Ovary (tissue), 9 donors: ENCODE measurements around the gene TRIO. TPM values are rescaled to one million over a fixed set of nuclear protein-coding genes. Genes with fewer than 3 reads are reported as not detected.

Experiments
- DNase-seq, 5 donors: peaks; one replicate each; pipeline ENCODE4 v3.0.0-alpha.2; 2019 to 2020
- H3K27ac ChIP-seq, 2 donors: fragments of 200-600 bp; one replicate each; pipeline versions ENCODE4 v1.5.1 to v1.8.0; 2019 to 2022
- H3K27me3 ChIP-seq: fragments of 200-600 bp; one replicate; pipeline ENCODE4 v1.8.0; 2022
- H3K36me3 ChIP-seq: fragments of 200-600 bp; sonication (generic); one replicate; pipeline ENCODE4 v1.5.1; 2019
- H3K4me1 ChIP-seq: one replicate; pipeline ENCODE4 v1.8.1; 2013; ENCODE audit warnings: mild to moderate bottlenecking, moderate library complexity; ENCODE audit not compliant: insufficient read depth
- H3K4me3 ChIP-seq: fragments of 200-600 bp; sonication (generic); one replicate; pipeline ENCODE4 v1.5.1; 2017
- H3K9me3 ChIP-seq, 2 donors: fragments of 200-600 bp in 1 of 2; sonication (generic) in 1 of 2; one replicate each; pipeline versions ENCODE4 v1.5.1 to v1.8.1; 2013 to 2019; ENCODE audit warnings: mild to moderate bottlenecking in 1 of 2, moderate library complexity in 1 of 2
- EP300 ChIP-seq: sonication (generic); formaldehyde crosslinking; IDR thresholded peaks from one replicate; pipeline ENCODE4 v1.6.1; 2017; ENCODE audit warnings: antibody characterized with exemption
- POLR2A ChIP-seq: fragments of 450-650 bp; IDR thresholded peaks from one replicate; pipeline ENCODE4 v1.6.1; 2017; ENCODE audit warnings: antibody characterized with exemption, mild to moderate bottlenecking, moderate library complexity
- WGBS, 3 donors: extraction: QIAGEN DNeasy Blood & Tissue Kit in 1 of 3; methylation state at CpG; one replicate each; pipeline versions ENCODE4 v1.1.5 to v1.1.7; 2013 to 2017; 5-methylcytosine and 5-hydroxymethylcytosine counted together
- intact Hi-C, 4 donors: fragments of 100-400 bp; cut with DNase I; formaldehyde crosslinking; loops; one replicate each; pipeline versions ENCODE4 v1.11.0 to v1.15.1; 2022 to 2023
- polyA plus RNA-seq, 2 donors: library from polyadenylated mRNA; stranded (reverse); fragments of 200-250 nt in 1 of 2; fragments of 350-450 nt in 1 of 2; fragmentation: Illumina TruSeq in 1 of 2; extraction: RNeasy Lipid Tissue Mini Kit (QIAGEN cat#74804) in 1 of 2; gene quantifications; one replicate each; pipeline ENCODE4 v1.2.3, GENCODE V29; 2013 to 2014
- total RNA-seq, 7 donors: library from RNA; depleted of rRNA in 2 of 7; stranded (reverse); fragments of >200 nt in 2 of 7; fragmentation: NEBNext Ultra II Directional in 3 of 7; extraction: Animal tissue kit (Norgen Biotek cat#: 25700) in 3 of 7; gene quantifications; one replicate each; pipeline versions ENCODE4 v1.1.0 to v1.2.4, GENCODE V29; 2016 to 2023
- TF ChIP-seq, protein P1 (sequence below), 3 donors: fragments of 450-650 bp in 2 of 3; fragments of 200-600 bp in 1 of 3; IDR thresholded peaks; one replicate each; pipeline versions ENCODE4 v1.5.1 to v1.8.0; 2016 to 2022; ENCODE audit warnings: antibody characterized with exemption in 3 of 3, mild to moderate bottlenecking in 1 of 3
- donor health status: DM: no; HTN: no; CAD: no; lungs with moderate emphysema.
- donor health status: DM: no; HTN: no; CAD: no.
- donor health status: Bipolar disorder and iron deficiency.
- donor health status: DM: yes; HTN: yes; CAD: no.
- donor health status: DM: no; HTN: no; CAD: no.
- donor health status: DM: yes; HTN: yes; CAD: no.

Gene TRIO
- total and polyA plus RNA-seq, 9 donors: 58.4 to 268 (median 125) TPM

DNA sequence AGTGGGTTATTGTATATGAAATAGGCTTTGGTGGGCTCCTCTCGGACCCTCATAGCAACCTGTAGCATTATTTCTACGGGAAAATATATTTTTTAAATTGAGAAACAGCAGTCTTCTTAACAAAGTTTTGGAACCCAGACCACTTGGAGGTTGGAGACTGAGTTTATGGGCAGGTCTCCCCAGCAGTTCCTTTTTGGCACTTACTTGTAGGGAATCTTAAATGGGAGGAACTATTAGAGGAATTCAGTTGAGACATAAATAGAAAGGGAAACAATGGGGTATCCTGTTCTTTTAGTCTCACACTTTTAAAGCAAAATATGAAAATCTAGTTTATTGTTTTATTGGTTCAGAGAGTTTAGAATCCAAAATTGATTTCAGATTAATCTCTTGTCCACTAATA is 111.5 kb downstream of the TRIO start:
- no peaks in the 10 kb centered on the region for H3K9me3 ChIP-seq
- no peak for DNase-seq
- TF ChIP-seq POLR2A (no peak), EP300 (no peak)
- TF ChIP-seq, protein P1, sequence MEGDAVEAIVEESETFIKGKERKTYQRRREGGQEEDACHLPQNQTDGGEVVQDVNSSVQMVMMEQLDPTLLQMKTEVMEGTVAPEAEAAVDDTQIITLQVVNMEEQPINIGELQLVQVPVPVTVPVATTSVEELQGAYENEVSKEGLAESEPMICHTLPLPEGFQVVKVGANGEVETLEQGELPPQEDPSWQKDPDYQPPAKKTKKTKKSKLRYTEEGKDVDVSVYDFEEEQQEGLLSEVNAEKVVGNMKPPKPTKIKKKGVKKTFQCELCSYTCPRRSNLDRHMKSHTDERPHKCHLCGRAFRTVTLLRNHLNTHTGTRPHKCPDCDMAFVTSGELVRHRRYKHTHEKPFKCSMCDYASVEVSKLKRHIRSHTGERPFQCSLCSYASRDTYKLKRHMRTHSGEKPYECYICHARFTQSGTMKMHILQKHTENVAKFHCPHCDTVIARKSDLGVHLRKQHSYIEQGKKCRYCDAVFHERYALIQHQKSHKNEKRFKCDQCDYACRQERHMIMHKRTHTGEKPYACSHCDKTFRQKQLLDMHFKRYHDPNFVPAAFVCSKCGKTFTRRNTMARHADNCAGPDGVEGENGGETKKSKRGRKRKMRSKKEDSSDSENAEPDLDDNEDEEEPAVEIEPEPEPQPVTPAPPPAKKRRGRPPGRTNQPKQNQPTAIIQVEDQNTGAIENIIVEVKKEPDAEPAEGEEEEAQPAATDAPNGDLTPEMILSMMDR (IDR thresholded peaks at IDR 0.05): no peak
- H3K27ac ChIP-seq: no peak overlapping the region
- WGBS, 3 donors: 92 to 94% (median 93%) methylated on average over 2 of the region's 2 CpGs
- H3K4me1 ChIP-seq: peaks cover 15% of the 10 kb centered on the region
- intact Hi-C loops: loop anchor here in 3 of 4 donors (5.0 to 10.0 kb wide), 3 partner anchors 50 to 112 kb away; partner anchors contain the start of gene TRIO (in 1 of the 3)
- H3K36me3 ChIP-seq: no peaks in the 10 kb centered on the region
- H3K27me3 ChIP-seq: no peaks in the 10 kb centered on the region
- no peak overlapping the region for H3K4me3 ChIP-seq

DNA sequence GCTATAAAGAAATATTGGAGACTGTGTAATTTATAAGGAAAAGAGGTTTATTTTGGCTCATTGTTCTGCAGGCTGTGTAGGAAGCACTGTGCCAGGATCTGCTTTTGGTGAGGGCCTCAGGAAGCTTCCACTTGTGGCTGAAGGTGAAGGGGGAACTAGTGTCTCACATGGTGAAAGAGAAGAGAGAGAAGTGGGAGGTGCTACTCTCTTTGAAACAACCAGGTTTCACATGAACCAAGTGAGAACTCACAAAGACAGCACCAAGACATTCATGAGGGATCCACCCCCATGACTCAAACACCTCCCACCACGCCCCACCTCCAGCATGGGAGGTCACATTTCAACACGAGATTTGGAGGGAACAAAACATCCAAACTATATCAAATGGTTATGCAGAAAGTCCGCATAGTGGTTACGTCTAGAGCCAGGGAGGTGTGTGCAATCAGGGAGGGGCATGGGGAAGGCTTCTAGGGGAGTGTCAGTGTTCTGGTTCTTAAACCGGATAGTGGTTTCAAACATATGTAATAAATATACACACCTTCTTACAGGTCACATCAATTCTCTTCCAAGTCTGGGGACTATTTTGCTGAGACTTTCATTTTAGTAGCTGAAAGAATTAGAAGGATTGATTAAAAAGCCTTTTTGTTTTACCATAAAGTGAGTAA is 113.0 kb downstream of the TRIO start:
- no peaks in the 10 kb centered on the region for H3K27me3 ChIP-seq
- H3K36me3 ChIP-seq: no peaks in the 10 kb centered on the region
- no peak for DNase-seq
- H3K4me1 ChIP-seq: peaks cover 15% of the 10 kb centered on the region
- no peaks in the 10 kb centered on the region for H3K9me3 ChIP-seq
- TF ChIP-seq POLR2A (no peak), EP300 (no peak)
- TF ChIP-seq, protein P1 (IDR thresholded peaks at IDR 0.05): no peak
- H3K4me3 ChIP-seq: no peak overlapping the region
- H3K27ac ChIP-seq: no peak overlapping the region
- WGBS, 3 donors: 74 to 80% (median 74%) methylated on average over 5 of the region's 5 CpGs
- intact Hi-C loops: loop anchor here in 2 of 4 donors (5.0 to 10.0 kb wide), 2 partner anchors 51 to 114 kb away; partner anchors contain the start of gene TRIO (in 1 of the 2)

DNA sequence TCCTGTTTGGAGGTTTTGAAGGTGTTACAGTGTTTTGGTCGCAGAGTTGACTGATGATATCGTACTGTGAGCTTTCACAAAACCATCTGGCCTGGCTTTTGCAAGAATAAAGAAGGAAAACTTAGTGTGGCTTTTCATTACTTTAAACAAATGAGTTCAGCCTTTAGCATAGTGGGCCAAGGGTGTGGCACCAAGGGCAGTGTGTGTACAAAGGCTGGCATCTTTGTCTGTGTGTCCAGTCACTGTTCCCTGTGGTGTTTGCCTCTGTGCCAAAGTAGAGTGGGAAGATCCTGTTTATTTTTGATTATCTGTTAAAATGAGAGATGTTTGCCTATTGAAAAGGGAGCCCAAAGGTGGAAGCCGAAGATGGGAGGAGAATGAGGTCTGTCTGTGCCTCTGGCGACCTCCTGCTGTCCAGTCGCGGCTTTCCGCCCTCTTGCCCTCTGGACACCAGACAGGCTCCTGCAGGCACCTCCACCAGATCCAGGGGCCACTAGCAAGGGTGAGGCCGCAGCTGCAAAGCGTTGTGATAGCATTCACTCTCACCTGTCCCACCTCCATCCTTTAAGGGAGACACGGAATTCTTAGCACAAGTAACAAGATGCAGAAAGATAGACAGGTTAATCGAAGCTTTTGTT is 113.7 kb downstream of the TRIO start:
- Histone ChIP-seq H3K4me1 (peaks cover 15% of the 10 kb centered on the region), H3K9me3 (no peaks in the 10 kb centered on the region), H3K36me3 (no peaks in the 10 kb centered on the region), H3K27ac (no peak overlapping the region), H3K27me3 (no peaks in the 10 kb centered on the region), H3K4me3 (no peak overlapping the region)
- TF ChIP-seq EP300 (no peak), POLR2A (no peak)
- TF ChIP-seq, protein P1 (IDR thresholded peaks at IDR 0.05): no peak
- intact Hi-C loops: loop anchor here in 2 of 4 donors (5.0 to 10.0 kb wide), 2 partner anchors 52 to 115 kb away; partner anchors contain the start of gene TRIO (in 1 of the 2)
- no peak for DNase-seq
- whole genome bisulfite sequencing, 3 donors: 77 to 86% (median 79%) methylated on average over 11 of the region's 11 CpGs

DNA sequence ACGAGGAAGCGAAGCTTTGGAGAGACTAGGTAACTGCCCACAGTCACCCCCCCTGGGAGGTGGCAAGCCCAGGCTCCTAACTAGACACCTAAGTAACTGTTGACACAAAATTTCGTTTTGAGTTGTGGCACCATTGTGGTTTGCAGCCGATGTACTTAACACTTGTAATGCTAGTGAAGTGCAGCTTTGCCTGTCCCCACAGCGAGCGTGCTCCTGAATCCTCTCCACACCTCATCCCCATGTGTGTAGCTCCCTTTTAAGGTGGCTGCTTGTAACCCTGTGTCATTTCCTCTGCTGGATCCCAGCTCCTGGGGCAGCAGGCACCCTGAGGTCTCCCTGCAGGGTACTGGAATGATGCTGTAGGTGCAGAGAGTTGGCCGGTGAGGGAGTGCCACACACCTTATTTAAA is 114.9 kb downstream of the TRIO start:
- Histone ChIP-seq H3K27me3 (no peaks in the 10 kb centered on the region), H3K9me3 (no peaks in the 10 kb centered on the region), H3K36me3 (no peaks in the 10 kb centered on the region), H3K4me1 (peaks cover 18% of the 10 kb centered on the region), H3K27ac (peak overlapping the region in 1 of 2 donors; percentile 1), H3K4me3 (no peak overlapping the region)
- intact Hi-C loops: loop anchor here in 2 of 4 donors (5.0 to 10.0 kb wide), 2 partner anchors 53 to 116 kb away; partner anchors contain the start of gene TRIO (in 1 of the 2)
- no peak for DNase-seq
- 75 to 80% (median 77%) methylated on average over 7 of the region's 7 CpGs for WGBS, 3 donors
- no peak for TF ChIP-seq EP300
- TF ChIP-seq, protein P1 (IDR thresholded peaks at IDR 0.05): no peak
- TF ChIP-seq POLR2A: no peak
